Suprapubic skin (tissue), 4 donors: ENCODE data around the gene CLIP4.

ENCODE experiments used
- EP300 ChIP-seq: sonication (generic); formaldehyde crosslinking; IDR thresholded peaks from one replicate; pipeline ENCODE4 v1.6.1; 2017; ENCODE audit warnings: antibody characterized with exemption
- POLR2A ChIP-seq, 2 donors: fragments of 450-650 bp; IDR thresholded peaks; one replicate each; pipeline ENCODE4 v1.6.1; 2017; ENCODE audit warnings: antibody characterized with exemption in 2 of 2, mild to moderate bottlenecking in 2 of 2, moderate library complexity in 2 of 2
- POLR2AphosphoS5 ChIP-seq, 3 donors: sonication (generic); formaldehyde crosslinking; IDR thresholded peaks; one replicate each; pipeline ENCODE4 v1.6.1; 2017; ENCODE audit warnings: antibody characterized with exemption in 3 of 3
- TF ChIP-seq, protein P1 (sequence below), 2 donors: fragments of 200-600 bp in 1 of 2; fragments of 450-650 bp in 1 of 2; sonication (generic) in 1 of 2; IDR thresholded peaks; one replicate each; pipeline ENCODE4 v1.5.1; 2016 to 2019; ENCODE audit warnings: antibody characterized with exemption in 2 of 2, mild to moderate bottlenecking in 1 of 2, moderate library complexity in 1 of 2

DNA sequence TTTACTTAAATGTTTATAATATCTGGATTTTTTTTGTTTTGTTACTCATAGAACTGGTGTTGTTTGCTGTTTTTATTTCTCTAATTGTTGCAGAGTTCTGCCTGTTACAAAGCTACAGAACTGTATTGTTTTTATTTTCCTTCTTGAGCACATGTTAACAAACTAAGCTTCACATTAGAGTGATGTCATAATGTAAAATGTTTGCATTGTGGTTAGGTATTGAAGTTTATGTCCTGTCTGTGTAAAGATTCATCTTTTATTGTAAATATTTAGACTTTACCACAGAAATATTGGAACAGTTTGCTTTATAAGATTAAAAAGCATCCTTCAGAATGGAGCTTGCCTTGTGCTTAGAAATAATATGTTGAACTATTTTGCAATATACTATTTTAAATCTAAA lies 67.7 kb downstream of the CLIP4 start:
- TF ChIP-seq, protein P1, sequence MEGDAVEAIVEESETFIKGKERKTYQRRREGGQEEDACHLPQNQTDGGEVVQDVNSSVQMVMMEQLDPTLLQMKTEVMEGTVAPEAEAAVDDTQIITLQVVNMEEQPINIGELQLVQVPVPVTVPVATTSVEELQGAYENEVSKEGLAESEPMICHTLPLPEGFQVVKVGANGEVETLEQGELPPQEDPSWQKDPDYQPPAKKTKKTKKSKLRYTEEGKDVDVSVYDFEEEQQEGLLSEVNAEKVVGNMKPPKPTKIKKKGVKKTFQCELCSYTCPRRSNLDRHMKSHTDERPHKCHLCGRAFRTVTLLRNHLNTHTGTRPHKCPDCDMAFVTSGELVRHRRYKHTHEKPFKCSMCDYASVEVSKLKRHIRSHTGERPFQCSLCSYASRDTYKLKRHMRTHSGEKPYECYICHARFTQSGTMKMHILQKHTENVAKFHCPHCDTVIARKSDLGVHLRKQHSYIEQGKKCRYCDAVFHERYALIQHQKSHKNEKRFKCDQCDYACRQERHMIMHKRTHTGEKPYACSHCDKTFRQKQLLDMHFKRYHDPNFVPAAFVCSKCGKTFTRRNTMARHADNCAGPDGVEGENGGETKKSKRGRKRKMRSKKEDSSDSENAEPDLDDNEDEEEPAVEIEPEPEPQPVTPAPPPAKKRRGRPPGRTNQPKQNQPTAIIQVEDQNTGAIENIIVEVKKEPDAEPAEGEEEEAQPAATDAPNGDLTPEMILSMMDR (IDR thresholded peaks at IDR 0.05), result no peak
- no peak for TF ChIP-seq POLR2A (IDR thresholded peaks at IDR 0.05)
- no peak for TF ChIP-seq EP300
- no peak for TF ChIP-seq POLR2AphosphoS5 (IDR thresholded peaks at IDR 0.05)
